HepG2 (cell line): ENCODE data around the gene PC. TPM values are rescaled to one million over a fixed set of nuclear protein-coding genes. Genes with fewer than 3 reads are reported as not detected.

Source experiments
- BHLHE40 ChIP-seq: IDR thresholded peaks from 2 replicates; pipeline ENCODE4 v1.6.1; 2011; ENCODE audit warnings: low read length, improper control_type of control experiment
- CENPX ChIP-seq: sonication (generic); formaldehyde crosslinking; IDR thresholded peaks from 2 replicates; pipeline ENCODE4 v1.9.0; 2021; ENCODE audit warnings: mild to moderate bottlenecking, missing genetic modification reagents, moderate library complexity
- CHD2 ChIP-seq: IDR thresholded peaks from 2 replicates; pipeline ENCODE4 v1.6.1; 2011; ENCODE audit warnings: low read depth, low read length, improper control_type of control experiment
- ETS1 ChIP-seq: sonication (generic); formaldehyde crosslinking; IDR thresholded peaks from 2 replicates; pipeline ENCODE4 v1.4.0; 2020; ENCODE audit warnings: missing genetic modification reagents
- HCFC1 ChIP-seq: fragments of 150-350 bp; IDR thresholded peaks from 2 replicates; pipeline ENCODE4 v1.6.1; 2014; ENCODE audit warnings: low read depth, low read length
- ISL2 ChIP-seq: sonication (generic); formaldehyde crosslinking; IDR thresholded peaks from 2 replicates; pipeline ENCODE4 v1.5.0; 2020; ENCODE audit warnings: missing genetic modification reagents
- JARID2 ChIP-seq: sonication (generic); formaldehyde crosslinking; IDR thresholded peaks from 2 replicates; pipeline ENCODE4 v1.8.1; 2023; ENCODE audit warnings: missing genetic modification reagents, inconsistent platforms; ENCODE audit not compliant: insufficient replicate concordance
- MXD1 ChIP-seq: sonication (generic); formaldehyde crosslinking; IDR thresholded peaks from 2 replicates; pipeline ENCODE4 v1.4.0; 2020; ENCODE audit warnings: mild to moderate bottlenecking, missing genetic modification reagents
- PCBP2 ChIP-seq: fragments of 200-400 bp; formaldehyde crosslinking; optimal IDR thresholded peaks from 2 replicates; pipeline ENCODE3; 2018; ENCODE audit warnings: low read length, low read depth; ENCODE audit not compliant: poor library complexity, severe bottlenecking
- PITX1 ChIP-seq: sonication (generic); formaldehyde crosslinking; IDR thresholded peaks from 2 replicates; pipeline ENCODE4 v1.5.1; 2020; ENCODE audit warnings: mild to moderate bottlenecking, missing genetic modification reagents
- PRDM15 ChIP-seq: sonication (generic); formaldehyde crosslinking; IDR thresholded peaks from 2 replicates; pipeline ENCODE4 v1.4.0; 2020; ENCODE audit warnings: missing genetic modification reagents
- RARG ChIP-seq: sonication (generic); formaldehyde crosslinking; IDR thresholded peaks from 2 replicates; pipeline ENCODE4 v1.4.0; 2020; ENCODE audit warnings: low read depth, mild to moderate bottlenecking, missing genetic modification reagents
- SALL1 ChIP-seq: sonication (generic); formaldehyde crosslinking; IDR thresholded peaks from 2 replicates; pipeline ENCODE4 v1.8.0; 2022; ENCODE audit warnings: mild to moderate bottlenecking, missing genetic modification reagents
- TBX3 ChIP-seq: fragments of 450-650 bp; IDR thresholded peaks from 2 replicates; pipeline ENCODE4 v1.6.1; 2017; ENCODE audit warnings: antibody characterized with exemption, mild to moderate bottlenecking, inconsistent platforms, borderline replicate concordance
- THYN1 ChIP-seq: sonication (generic); formaldehyde crosslinking; IDR thresholded peaks from 2 replicates; pipeline ENCODE4 v1.8.1; 2023; ENCODE audit warnings: low read depth, mild to moderate bottlenecking, moderate library complexity, missing genetic modification reagents, borderline replicate concordance
- ZFYVE20 ChIP-seq: sonication (generic); formaldehyde crosslinking; IDR thresholded peaks from 2 replicates; pipeline ENCODE4 v1.8.0; 2023; ENCODE audit warnings: low read depth, mild to moderate bottlenecking, moderate library complexity, missing genetic modification reagents, borderline replicate concordance
- ZNF207 ChIP-seq: fragments of 450-650 bp; IDR thresholded peaks from 2 replicates; pipeline ENCODE4 v1.6.1; 2016; ENCODE audit warnings: antibody characterized with exemption, borderline replicate concordance
- ZNF260 ChIP-seq: sonication (generic); formaldehyde crosslinking; IDR thresholded peaks from 2 replicates; pipeline ENCODE4 v1.4.0; 2020; ENCODE audit warnings: missing genetic modification reagents, low read depth, mild to moderate bottlenecking, borderline replicate concordance
- ZNF550 ChIP-seq: sonication (generic); formaldehyde crosslinking; IDR thresholded peaks from 2 replicates; pipeline ENCODE4 v1.4.0; 2020; ENCODE audit warnings: mild to moderate bottlenecking, missing genetic modification reagents, borderline replicate concordance
- ZNF552 ChIP-seq: sonication (generic); formaldehyde crosslinking; IDR thresholded peaks from 2 replicates; pipeline ENCODE4 v1.9.0; 2022; ENCODE audit warnings: missing genetic modification reagents, mild to moderate bottlenecking, borderline replicate concordance
- ZNF557 ChIP-seq: sonication (generic); formaldehyde crosslinking; IDR thresholded peaks from 2 replicates; pipeline ENCODE4 v1.4.0; 2020; ENCODE audit warnings: missing genetic modification reagents
- ZNF563 ChIP-seq: sonication (generic); formaldehyde crosslinking; IDR thresholded peaks from 2 replicates; pipeline ENCODE4 v1.8.0; 2022; ENCODE audit warnings: mild to moderate bottlenecking, moderate library complexity, missing genetic modification reagents
- ZNF773 ChIP-seq: sonication (generic); formaldehyde crosslinking; IDR thresholded peaks from 2 replicates; pipeline ENCODE4 v1.4.0; 2020; ENCODE audit warnings: missing genetic modification reagents, borderline replicate concordance
- polyA plus RNA-seq, 8 experiments: library from polyadenylated mRNA; depleted of rRNA in 3 of 8; stranded (reverse) in 7 of 8; unstranded in 1 of 8; fragments of >200 nt; fragmentation: Illumina TruSeq in 4 of 8; extraction: Trizol in 4 of 8; gene quantifications; 2 replicates each; pipeline versions ENCODE4 v1.2.1 to v1.2.3, GENCODE V29; 2011 to 2016; ENCODE audit warnings: low read depth in 4 of 8, missing spikeins in 1 of 8, mixed read lengths in 1 of 8; ENCODE audit not compliant: insufficient read depth in 1 of 8
- total RNA-seq, 5 experiments: library from RNA; depleted of rRNA; stranded (reverse); fragments of >200 nt; fragmentation: Illumina TruSeq; extraction: Trizol; gene quantifications; 2 replicates each; pipeline ENCODE4 v1.2.3, GENCODE V29; 2016; ENCODE audit warnings: low read depth in 1 of 5
- TF ChIP-seq, protein P1 (sequence below): sonication (generic); formaldehyde crosslinking; IDR thresholded peaks from 2 replicates; pipeline ENCODE4 v1.8.1; 2023; ENCODE audit warnings: missing genetic modification reagents, inconsistent platforms, borderline replicate concordance

The PC gene
- total and polyA plus RNA-seq, 2 of the 13 experiments (the other 11 are each of a cell fraction or from before 2014, with no cell fraction given) = 29.0 to 39.0 TPM

GRCh38 chr11:66907751-66908630 is 50.2 kb downstream of the PC start (continued):
- no peak for TF ChIP-seq ZNF550
- TF ChIP-seq CHD2 = no peak
- TF ChIP-seq SALL1 (CRISPR knock-in tag) = peak; percentile 64
- TF ChIP-seq ZFYVE20 (CRISPR knock-in tag) = no peak
- TF ChIP-seq BHLHE40 = no peak
- TF ChIP-seq TBX3 = 0 out of 2 replicates have a peak, but pooled peaks have one; percentile 11
- no peak for TF ChIP-seq MXD1 (CRISPR knock-in tag)
- no peak for TF ChIP-seq THYN1 (CRISPR knock-in tag)
- TF ChIP-seq ZNF773 = no peak
- TF ChIP-seq ZNF552 = no peak
- no peak for TF ChIP-seq ETS1
- TF ChIP-seq, protein P1, sequence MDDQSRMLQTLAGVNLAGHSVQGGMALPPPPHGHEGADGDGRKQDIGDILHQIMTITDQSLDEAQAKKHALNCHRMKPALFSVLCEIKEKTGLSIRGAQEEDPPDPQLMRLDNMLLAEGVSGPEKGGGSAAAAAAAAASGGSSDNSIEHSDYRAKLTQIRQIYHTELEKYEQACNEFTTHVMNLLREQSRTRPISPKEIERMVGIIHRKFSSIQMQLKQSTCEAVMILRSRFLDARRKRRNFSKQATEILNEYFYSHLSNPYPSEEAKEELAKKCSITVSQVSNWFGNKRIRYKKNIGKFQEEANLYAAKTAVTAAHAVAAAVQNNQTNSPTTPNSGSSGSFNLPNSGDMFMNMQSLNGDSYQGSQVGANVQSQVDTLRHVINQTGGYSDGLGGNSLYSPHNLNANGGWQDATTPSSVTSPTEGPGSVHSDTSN = no peak
- no peak for TF ChIP-seq PRDM15 (CRISPR knock-in tag)
- TF ChIP-seq ZNF563 (CRISPR knock-in tag) = no peak
- TF ChIP-seq HCFC1 = no peak
- TF ChIP-seq ZNF207 = no peak
- no peak for TF ChIP-seq RARG (CRISPR knock-in tag)
- peak; percentile 86 for TF ChIP-seq PITX1
- TF ChIP-seq ISL2 = peak; percentile 55; the same call in 1 of the 2 replicates
- no peak for TF ChIP-seq CENPX (CRISPR knock-in tag)
- TF ChIP-seq ZNF557 (CRISPR knock-in tag) = no peak
- TF ChIP-seq ZNF260 (CRISPR knock-in tag) = no peak
- TF ChIP-seq JARID2 = no peak
- no peak for TF ChIP-seq PCBP2
